SK-MEL-5 (cell line): ENCODE data around the gene CARNS1. TPM values are rescaled to one million over a fixed set of nuclear protein-coding genes. Genes with fewer than 3 reads are reported as not detected.

ENCODE experiments used
- DNase-seq: peaks from one replicate; pipeline ENCODE4 v3.0.0-alpha.2; 2016; ENCODE audit warnings: low read depth, low spot score
- in situ Hi-C: cut with HindIII; loops from 2 replicates; pipeline ENCODE4 v1.10.0; 2016; ENCODE audit warnings: low sequenced_read_pairs, high pct_unique_total_duplicates, low pct_unique_long_range_greater_than_20kb
- total RNA-seq: library from RNA; depleted of rRNA; stranded (reverse); fragments of >200 nt; shearing (Covaris generic); gene quantifications from 2 replicates; pipeline ENCODE4 v1.2.3, GENCODE V29; 2014

The CARNS1 gene
- total RNA-seq, 1 experiment from 2014 or later = not detected

DNA sequence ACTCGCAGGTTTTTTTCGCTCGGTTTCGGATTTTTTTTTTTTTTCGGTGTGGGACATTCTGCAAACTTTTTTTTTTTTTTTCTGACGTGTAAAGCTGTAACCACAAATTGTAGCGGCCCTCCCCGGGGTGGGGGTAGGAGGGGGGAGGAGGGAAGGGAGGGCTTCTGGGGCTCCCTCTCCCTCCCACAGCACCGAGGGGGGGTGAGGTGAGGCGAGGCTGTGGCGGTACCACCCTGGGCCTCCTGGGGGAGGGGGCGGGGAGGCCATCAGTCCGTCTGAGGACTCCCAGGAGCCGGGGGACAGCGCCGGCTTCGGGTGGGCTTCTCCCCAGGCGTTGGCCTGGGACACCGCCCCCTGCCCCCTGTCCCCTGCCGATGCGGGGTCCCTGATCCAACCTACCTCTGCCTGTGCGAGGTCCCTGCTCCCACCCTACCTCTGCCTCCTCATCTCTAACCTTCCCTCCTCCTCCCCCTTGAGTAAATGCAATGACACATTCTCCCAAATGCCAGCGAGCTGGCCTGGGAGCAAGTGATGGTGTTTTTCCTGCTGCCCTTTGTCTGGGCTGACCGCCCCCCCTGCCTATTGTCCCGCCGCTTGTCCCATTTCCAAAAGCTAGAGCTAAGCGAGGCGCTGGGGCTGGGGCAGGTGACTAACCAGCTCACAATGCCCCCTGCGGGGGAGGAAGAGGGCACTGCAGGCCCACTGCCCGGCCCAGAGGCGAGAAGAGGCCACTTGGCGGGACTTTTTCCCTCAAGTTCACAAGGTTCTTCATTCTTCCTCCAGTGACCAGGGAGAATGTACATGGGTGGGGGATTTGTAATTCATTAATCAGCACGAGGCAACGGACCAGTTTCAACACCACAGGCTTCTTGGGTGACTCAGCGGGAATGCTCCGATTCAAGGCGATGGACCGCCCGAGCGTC is 41.6 kb upstream of the CARNS1 start:
- in situ Hi-C loops = no loop called here
- DNase-seq = peak; percentile 43

DNA sequence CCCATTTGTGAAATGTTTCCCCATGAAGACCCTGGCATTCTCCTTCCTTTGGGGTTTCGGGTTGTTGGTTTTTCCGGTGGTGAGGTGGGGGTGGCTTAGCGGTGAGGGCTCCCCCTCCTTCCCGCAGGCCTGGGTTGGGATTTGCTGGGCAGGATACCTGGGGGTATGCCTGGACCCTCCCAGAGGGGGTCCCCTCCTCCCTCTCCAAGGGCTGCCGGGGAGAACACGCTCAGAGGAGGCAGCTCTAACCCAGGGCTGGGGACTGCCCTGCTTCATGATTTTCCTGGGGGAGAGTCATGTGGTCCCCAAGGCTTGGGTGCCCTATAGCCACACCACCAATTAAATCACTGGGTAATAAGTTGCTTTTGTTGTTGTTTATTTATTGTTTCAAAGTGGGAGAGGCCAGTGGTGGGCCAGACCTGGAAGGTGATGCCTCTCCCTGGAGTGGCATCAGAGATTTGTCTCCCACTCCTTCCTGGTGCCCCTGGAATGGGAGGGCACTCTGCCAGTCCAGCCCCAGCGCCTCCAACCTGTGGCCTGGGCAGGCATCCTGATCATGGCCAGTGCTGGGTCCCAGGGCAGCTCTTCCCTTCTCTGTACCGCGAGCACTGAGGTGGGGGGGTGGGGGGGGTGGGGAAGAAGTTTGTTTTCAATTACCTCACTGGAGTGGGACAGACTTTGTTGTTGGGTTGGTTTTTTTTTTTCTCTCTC is 40.8 kb upstream of the CARNS1 start:
- DNase-seq = no peak
- in situ Hi-C loops = no loop called here

DNA sequence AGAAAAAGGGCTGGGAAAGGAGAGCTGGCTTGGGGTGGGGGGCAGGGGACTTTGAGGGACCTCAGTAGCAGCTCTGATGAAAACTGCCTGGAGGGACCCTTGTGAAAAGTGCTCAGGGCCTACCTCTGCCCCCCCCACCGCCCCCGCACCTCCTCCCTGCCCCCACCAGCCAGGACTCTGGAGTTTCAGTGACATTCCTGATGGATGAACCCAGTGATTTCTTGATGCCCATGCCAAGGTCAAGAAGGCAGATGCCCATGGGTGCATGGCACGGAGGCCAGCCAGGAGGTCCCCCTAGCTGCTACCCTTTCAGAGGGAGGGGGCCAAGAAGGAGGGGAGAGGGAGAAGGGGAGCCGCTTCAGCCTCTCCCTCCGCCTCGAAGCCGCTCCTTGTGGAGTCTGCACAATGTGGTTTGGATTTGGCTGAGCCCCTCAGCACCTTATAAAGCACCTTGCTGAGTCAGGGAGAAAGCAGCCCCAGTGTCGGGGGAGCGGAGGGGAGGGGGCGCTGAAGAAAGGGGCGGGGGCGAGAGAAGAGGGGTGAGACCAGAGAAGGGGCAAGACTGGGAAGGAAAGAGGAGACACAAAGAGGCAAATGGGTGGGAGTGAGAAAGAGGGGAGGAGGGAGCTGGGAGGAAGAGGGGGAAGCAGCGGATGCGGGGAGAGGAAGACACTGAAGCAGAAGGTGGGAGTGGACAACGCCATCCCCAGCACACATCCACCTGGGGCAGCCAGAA is 40.0 kb upstream of the CARNS1 start:
- DNase-seq = no peak
- in situ Hi-C loops = no loop called here

- DNase-seq = no peak
- in situ Hi-C loops = no loop called here
Observed at GRCh38 chr11:67376063-67376820, 39.2 kb upstream of the CARNS1 start.

DNA sequence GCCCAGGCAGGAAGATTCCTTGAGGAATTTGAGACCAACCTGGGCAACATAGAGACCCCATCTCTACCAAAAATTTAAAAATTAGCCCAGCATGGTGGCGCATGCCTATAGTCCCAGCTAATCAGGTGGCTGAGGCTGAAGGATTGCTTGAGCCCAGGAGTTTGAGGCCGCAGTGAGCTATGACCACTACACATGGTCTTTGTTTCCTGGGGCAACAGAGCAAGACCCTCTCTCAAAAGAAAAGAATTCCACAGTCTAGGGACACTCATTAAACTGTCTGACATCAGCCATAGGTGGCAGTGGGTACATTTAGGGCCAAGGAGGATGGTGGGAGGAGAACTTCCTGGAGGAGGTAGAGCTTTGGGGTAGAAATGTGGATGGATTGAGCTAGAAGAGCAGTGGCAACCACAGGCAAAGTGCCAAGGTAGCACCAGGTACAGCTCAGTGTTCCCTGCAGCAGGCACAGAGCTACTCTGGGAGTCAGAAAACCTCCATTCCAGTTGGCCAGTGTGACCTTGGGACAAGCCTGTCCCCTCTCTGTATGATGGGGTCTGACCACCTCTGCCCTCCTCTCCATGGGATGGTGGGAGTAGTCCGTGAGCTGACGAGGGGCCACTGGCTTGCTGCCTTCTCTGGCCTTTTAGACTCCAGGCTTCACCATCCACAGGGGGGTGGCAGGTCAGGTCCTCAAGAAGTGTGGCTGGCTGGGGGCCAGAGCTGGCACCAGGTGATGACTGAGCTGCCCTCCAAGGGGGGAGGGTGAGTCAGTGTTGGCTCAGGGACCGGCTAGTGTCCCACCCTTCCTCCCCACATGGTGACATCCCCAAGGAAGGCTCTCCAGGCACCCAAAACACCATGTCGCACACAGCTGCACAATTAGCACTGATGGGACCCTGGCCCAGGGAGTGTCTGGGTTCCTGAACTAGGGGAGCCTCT is 38.3 kb upstream of the CARNS1 start:
- in situ Hi-C loops = no loop called here
- no peak for DNase-seq

DNA sequence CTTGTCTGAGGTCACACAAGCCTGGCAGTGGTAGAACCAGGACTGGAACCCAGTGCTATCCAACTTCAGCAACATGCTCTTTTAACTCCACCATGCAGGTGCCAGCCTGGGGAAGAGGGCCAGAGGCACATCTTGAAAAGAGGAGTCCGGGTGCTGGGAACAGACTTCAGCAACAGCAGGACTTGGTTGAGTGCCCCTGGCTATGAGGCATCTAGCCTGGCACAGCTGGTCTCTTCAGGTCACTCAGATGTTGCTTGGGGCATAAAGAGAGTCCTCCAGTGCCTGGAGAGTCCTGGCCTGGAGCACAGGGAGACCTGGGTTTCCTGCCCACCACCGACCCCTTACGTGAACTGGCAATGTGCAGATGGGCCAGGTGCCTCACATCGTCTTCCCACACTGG is 36.9 kb upstream of the CARNS1 start:
- in situ Hi-C loops = no loop called here
- no peak for DNase-seq

DNA sequence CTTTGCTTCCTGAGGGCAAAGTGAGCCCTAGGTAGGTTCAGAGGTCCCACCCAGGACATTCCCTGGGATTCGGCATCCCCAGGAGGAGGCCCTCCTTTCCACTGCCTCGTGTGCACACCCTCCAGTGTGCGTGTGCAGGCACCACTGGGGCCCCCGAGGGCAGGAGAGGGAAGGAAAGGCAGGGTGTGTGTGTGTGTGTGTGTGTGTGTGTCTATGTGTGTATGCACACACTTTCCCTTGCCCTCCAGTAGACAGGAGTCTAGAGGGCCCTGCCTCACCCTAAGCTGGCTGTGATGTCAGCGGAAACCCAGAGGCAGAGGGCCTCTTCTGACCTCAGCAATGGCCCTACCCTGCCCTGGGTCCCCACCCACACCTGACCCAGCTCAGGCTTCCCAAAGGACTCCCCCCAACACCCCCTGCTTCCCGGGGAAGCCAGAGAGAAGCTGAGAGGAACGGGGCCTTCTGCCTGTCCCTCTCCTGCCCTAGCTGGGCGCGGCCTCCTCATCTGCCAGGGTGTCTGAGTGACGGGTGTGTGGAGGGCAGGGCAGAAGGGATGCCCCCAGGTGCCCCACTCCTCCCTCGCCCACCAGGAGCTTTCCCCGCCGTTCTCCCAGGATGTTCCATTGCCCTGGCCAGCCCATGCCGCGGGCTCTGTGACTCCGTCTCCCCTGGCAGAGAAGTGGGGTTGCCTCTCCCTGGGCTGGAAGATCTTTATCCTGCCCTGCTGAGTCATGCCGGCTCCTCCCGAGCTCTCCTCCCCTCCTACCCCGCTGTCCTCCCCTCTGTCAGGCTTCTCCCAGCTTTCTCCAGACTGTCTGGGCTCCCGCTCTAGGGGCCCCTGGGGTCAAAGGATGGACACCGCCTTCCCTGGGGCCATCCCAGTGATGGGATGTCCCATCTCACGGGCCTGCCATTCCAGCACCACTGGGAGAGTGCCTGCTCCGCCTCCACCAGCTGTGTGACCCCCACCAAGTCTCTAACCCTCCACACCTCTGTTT is 36.1 kb upstream of the CARNS1 start:
- DNase-seq = no peak
- in situ Hi-C loops = no loop called here

GRCh38 chr11:67381244-67381972 is 34.1 kb upstream of the CARNS1 start:
- no peak for DNase-seq
- in situ Hi-C loops = no loop called here

DNA sequence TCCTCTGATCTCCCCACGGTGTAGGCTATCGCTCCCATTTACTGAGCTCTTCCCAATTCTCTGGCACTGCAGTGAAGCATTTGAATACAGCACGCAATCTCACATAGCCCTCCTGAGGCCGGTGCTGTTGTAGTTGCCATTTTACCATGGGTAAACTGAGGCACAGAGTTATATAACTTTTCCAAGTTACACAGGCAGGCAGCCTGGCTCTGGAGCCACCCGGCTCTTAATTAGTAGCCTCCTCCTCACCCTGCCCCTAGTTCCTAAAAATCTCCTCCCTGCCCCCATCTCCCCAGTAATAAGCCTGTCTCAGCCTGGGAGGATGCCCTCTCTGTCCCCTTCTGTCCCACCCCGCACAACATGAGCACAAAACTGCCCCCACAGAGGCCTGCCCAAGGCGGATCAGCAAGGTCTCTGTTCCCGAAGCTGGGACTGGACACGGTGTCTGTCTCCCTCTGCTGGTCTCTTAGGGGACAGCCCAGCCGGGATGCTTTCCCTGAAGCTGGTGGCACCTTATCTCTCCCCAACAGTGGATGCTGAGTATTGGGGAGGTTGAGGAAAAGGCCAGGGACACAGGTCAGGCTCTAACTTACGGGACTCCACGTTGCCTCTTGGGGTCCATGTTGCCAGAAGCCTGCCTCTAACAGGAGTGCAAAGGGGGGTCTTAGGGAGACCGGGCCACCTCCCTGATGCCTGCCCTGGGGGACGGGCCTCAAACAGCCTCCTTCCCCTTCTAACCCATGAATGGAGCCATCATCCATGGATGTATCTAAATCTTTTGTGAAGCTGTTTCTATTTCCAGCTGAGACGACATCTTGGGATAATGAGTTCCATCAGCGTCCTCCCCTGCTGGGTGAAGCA is 33.0 kb upstream of the CARNS1 start:
- in situ Hi-C loops = no loop called here
- DNase-seq = peak; percentile 75

- in situ Hi-C loops = no loop called here
- DNase-seq = no peak
Observed at GRCh38 chr11:67384851-67385366, 30.6 kb upstream of the CARNS1 start.

GRCh38 chr11:67387069-67387468 is 28.4 kb upstream of the CARNS1 start:
- no peak for DNase-seq
- in situ Hi-C loops = no loop called here

DNA sequence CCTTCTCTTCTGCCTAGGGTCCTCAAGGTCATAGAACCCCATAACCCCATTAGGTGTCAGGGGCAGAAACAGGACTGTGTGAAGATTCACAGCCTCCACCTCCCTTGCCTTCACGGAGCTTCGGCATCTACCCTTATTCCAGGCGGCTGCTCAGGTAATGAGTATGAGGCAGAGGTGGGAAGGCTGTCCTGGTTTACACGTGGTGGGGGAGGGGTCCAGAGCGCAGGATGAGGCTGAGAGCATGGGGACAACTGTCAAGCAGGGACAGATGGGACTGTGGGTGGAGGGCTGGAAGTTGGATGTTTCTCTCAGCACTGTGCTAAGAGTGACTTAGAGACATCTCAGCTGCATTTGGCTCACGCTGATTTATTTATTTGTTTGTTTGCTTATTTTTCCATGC is 28.0 kb upstream of the CARNS1 start:
- in situ Hi-C loops = no loop called here
- no peak for DNase-seq

- DNase-seq = peak; percentile 48
- in situ Hi-C loops = no loop called here
Observed at GRCh38 chr11:67389477-67389876, 26.0 kb upstream of the CARNS1 start.

DNA sequence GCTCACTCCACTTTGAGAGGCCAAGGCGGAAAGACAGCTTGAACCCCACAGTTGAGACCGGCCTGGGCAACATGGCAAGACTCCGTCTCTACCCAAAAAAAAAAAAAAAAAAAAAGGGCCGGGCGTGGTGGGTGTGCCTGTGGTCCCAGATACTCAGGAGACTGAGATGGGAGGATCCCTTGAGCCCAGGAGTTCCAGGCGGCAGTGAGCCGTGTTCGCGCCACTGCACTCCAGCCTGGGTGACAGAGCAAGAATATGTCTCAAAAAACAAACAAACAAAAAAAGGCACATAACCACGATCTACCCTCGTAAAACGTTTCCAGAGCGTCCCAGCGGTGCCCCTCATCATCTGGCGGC is 24.6 kb upstream of the CARNS1 start:
- no peak for DNase-seq
- in situ Hi-C loops = no loop called here
